HG02571 (cell line): Measurements from ENCODE around the gene CHST11.
A peak's percentile ranks its signal among the peaks of the same experiment; 100 is the strongest.

ENCODE experiments used
- ATAC-seq: cut with Tn5 transposase; IDR thresholded peaks from one replicate; pipeline ENCODE4 v1.9.1; 2021; ENCODE audit warnings: mild to moderate bottlenecking, moderate library complexity; ENCODE audit not compliant: unreplicated experiment

CHST11 gene

GRCh38 chr12:104691721-104692556, 235.2 kb downstream of the CHST11 start:
- no peak for ATAC-seq

- no peak for ATAC-seq
Observed at GRCh38 chr12:104692557-104693218, 235.9 kb downstream of the CHST11 start.

- ATAC-seq, result no peak
Observed at GRCh38 chr12:104693493-104693892, 236.7 kb downstream of the CHST11 start.

- no peak for ATAC-seq
Observed at GRCh38 chr12:104694161-104694560, 237.4 kb downstream of the CHST11 start.

- ATAC-seq, result no peak
Observed at GRCh38 chr12:104694711-104695110, 238.0 kb downstream of the CHST11 start.

GRCh38 chr12:104695453-104696148, 238.9 kb downstream of the CHST11 start:
- peak; percentile 36 for ATAC-seq

GRCh38 chr12:104697186-104697585, 240.4 kb downstream of the CHST11 start:
- no peak for ATAC-seq

GRCh38 chr12:104698871-104699270, 242.1 kb downstream of the CHST11 start:
- ATAC-seq, result no peak

- ATAC-seq, result peak; percentile 50
Observed at GRCh38 chr12:104699489-104700190, 242.9 kb downstream of the CHST11 start.

- ATAC-seq, result no peak
Observed at GRCh38 chr12:104700324-104700723, 243.6 kb downstream of the CHST11 start.

- ATAC-seq, result no peak
Observed at GRCh38 chr12:104701301-104701700, 244.6 kb downstream of the CHST11 start.

GRCh38 chr12:104701756-104702155, 245.0 kb downstream of the CHST11 start:
- no peak for ATAC-seq

- no peak for ATAC-seq
Observed at GRCh38 chr12:104702565-104703139, 245.9 kb downstream of the CHST11 start.

- no peak for ATAC-seq
Observed at GRCh38 chr12:104703372-104703771, 246.6 kb downstream of the CHST11 start.

GRCh38 chr12:104704224-104704779, 247.6 kb downstream of the CHST11 start:
- no peak for ATAC-seq

- ATAC-seq, result no peak
Observed at GRCh38 chr12:104707194-104707593, 250.4 kb downstream of the CHST11 start.

GRCh38 chr12:104707794-104708558, 251.2 kb downstream of the CHST11 start:
- no peak for ATAC-seq

GRCh38 chr12:104708891-104709290, 252.1 kb downstream of the CHST11 start:
- ATAC-seq, result no peak

GRCh38 chr12:104709692-104710435, 253.1 kb downstream of the CHST11 start:
- ATAC-seq, result no peak
